Stimulated activated CD8-positive, alpha-beta memory T cell treated with anti-CD3 and anti-CD28 coated beads, Interleukin-15, amount 100 ng/mL, for 1 hour (primary cell): ENCODE measurements around the gene SPSB1.

Experiments used
- DNase-seq: peaks from one replicate; pipeline ENCODE4 v3.0.0-alpha.2; 2020; ENCODE audit warnings: low read depth

The SPSB1 gene

GRCh38 chr1:9391620-9392019 lies 98.9 kb downstream of the SPSB1 start:
- no peak for DNase-seq

GRCh38 chr1:9394010-9394409 lies 101.3 kb downstream of the SPSB1 start:
- no peak for DNase-seq

GRCh38 chr1:9395018-9395417 lies 102.3 kb downstream of the SPSB1 start:
- DNase-seq: no peak

GRCh38 chr1:9397047-9397446 lies 104.4 kb downstream of the SPSB1 start:
- no peak for DNase-seq

GRCh38 chr1:9397997-9398526 lies 105.4 kb downstream of the SPSB1 start:
- no peak for DNase-seq

- no peak for DNase-seq
Measured at GRCh38 chr1:9399510-9400424, 107.1 kb downstream of the SPSB1 start.

- DNase-seq: no peak
Measured at GRCh38 chr1:9400425-9401079, 107.9 kb downstream of the SPSB1 start.

GRCh38 chr1:9401080-9401453 lies 108.4 kb downstream of the SPSB1 start:
- DNase-seq: no peak

- DNase-seq: no peak
Measured at GRCh38 chr1:9402256-9402616, 109.5 kb downstream of the SPSB1 start.

GRCh38 chr1:9402717-9403225 lies 110.1 kb downstream of the SPSB1 start:
- DNase-seq: no peak

GRCh38 chr1:9404117-9404914 lies 111.6 kb downstream of the SPSB1 start:
- DNase-seq: no peak

- no peak for DNase-seq
Measured at GRCh38 chr1:9406111-9406510, 113.4 kb downstream of the SPSB1 start.

GRCh38 chr1:9410737-9411297 lies 118.1 kb downstream of the SPSB1 start:
- no peak for DNase-seq

GRCh38 chr1:9413071-9413876 lies 120.6 kb downstream of the SPSB1 start:
- no peak for DNase-seq

GRCh38 chr1:9413877-9414213 lies 121.2 kb downstream of the SPSB1 start:
- DNase-seq: no peak

- DNase-seq: no peak
Measured at GRCh38 chr1:9416506-9416905, 123.8 kb downstream of the SPSB1 start.

GRCh38 chr1:9416918-9417500 lies 124.3 kb downstream of the SPSB1 start:
- DNase-seq: no peak

GRCh38 chr1:9417695-9418094 lies 125.0 kb downstream of the SPSB1 start:
- no peak for DNase-seq

GRCh38 chr1:9418851-9419250 lies 126.2 kb downstream of the SPSB1 start:
- DNase-seq: no peak
